LNCAP (cell line): ENCODE measurements around the gene ATP10B.

Experiments used
- CTCF ChIP-seq: fragments of 450-650 bp; IDR thresholded peaks from 2 replicates; pipeline ENCODE4 v1.5.1; 2017; ENCODE audit warnings: mild to moderate bottlenecking

ATP10B gene

GRCh38 chr5:160573318-160573717 lies 278.7 kb downstream of the ATP10B start:
- TF ChIP-seq CTCF, result no peak

- TF ChIP-seq CTCF, result no peak
Observed at GRCh38 chr5:160567031-160567705, 284.8 kb downstream of the ATP10B start.

- no peak for TF ChIP-seq CTCF
Observed at GRCh38 chr5:160565376-160565775, 286.6 kb downstream of the ATP10B start.

- no peak for TF ChIP-seq CTCF
Observed at GRCh38 chr5:160556846-160557245, 295.2 kb downstream of the ATP10B start.

- no peak for TF ChIP-seq CTCF
Observed at GRCh38 chr5:160555971-160556631, 295.9 kb downstream of the ATP10B start.

- no peak for TF ChIP-seq CTCF
Observed at GRCh38 chr5:160555581-160555970, 296.4 kb downstream of the ATP10B start.

GRCh38 chr5:160550075-160550474 lies 301.9 kb downstream of the ATP10B start:
- TF ChIP-seq CTCF, result no peak
